ENCODE measurements around the gene RBM6.

RBM6 gene

GRCh38 chr3:50100956-50101845 is 161.3 kb downstream of the RBM6 start:
- no peak for DNase-seq

- no peak for DNase-seq
These were observed 162.6 kb downstream of the RBM6 start for GRCh38 chr3:50102558-50102957.

- no peak for DNase-seq
These were observed 171.8 kb downstream of the RBM6 start for GRCh38 chr3:50111757-50112156.

GRCh38 chr3:50112462-50112861 is 172.5 kb downstream of the RBM6 start:
- no peak for DNase-seq

- DNase-seq, result no peak
These were observed 177.2 kb downstream of the RBM6 start for GRCh38 chr3:50117120-50117519.

- DNase-seq, result no peak
These were observed 178.3 kb downstream of the RBM6 start for GRCh38 chr3:50118237-50118636.

- no peak for DNase-seq
These were observed 179.8 kb downstream of the RBM6 start for GRCh38 chr3:50119786-50120185.

GRCh38 chr3:50120364-50121071 is 180.6 kb downstream of the RBM6 start:
- DNase-seq, result no peak

- peak; percentile 65 for DNase-seq
These were observed 181.4 kb downstream of the RBM6 start for GRCh38 chr3:50121072-50122032.

GRCh38 chr3:50122071-50122470 is 182.1 kb downstream of the RBM6 start:
- no peak for DNase-seq

- DNase-seq, result no peak
These were observed 182.9 kb downstream of the RBM6 start for GRCh38 chr3:50122661-50123391.

GRCh38 chr3:50123394-50124051 is 183.6 kb downstream of the RBM6 start:
- DNase-seq, result no peak

- no peak for DNase-seq
These were observed 184.3 kb downstream of the RBM6 start for GRCh38 chr3:50124052-50124799.

- no peak for DNase-seq
These were observed 184.8 kb downstream of the RBM6 start for GRCh38 chr3:50124800-50125178.

- no peak for DNase-seq
These were observed 185.8 kb downstream of the RBM6 start for GRCh38 chr3:50125541-50126286.

GRCh38 chr3:50126287-50127211 is 186.6 kb downstream of the RBM6 start:
- DNase-seq, result no peak

Data from GDM1 (cell line).